Gastroesophageal sphincter (tissue), 4 donors: ENCODE measurements around the gene RMDN2. TPM values are rescaled to one million over a fixed set of nuclear protein-coding genes. Genes with fewer than 3 reads are reported as not detected.

Source experiments
- ATAC-seq: fragments of 150-250 bp; one replicate; pipeline ENCODE4 v1.9.1; 2016; ENCODE audit warnings: mild to moderate bottlenecking, moderate library complexity
- H3K27ac ChIP-seq, 4 donors: fragments of 200-600 bp; sonication (generic) in 3 of 4; 1 replicate in 3 of 4; 2 replicates in 1 of 4; pipeline ENCODE4 v1.5.1; 2016 to 2019
- H3K27me3 ChIP-seq: fragments of 200-600 bp; sonication (generic); one replicate; pipeline ENCODE4 v1.5.1; 2019
- H3K36me3 ChIP-seq, 2 donors: fragments of 200-600 bp; sonication (generic); one replicate each; pipeline ENCODE4 v1.5.1; 2019; ENCODE audit warnings: control low read depth in 1 of 2
- H3K4me1 ChIP-seq, 3 donors: fragments of 200-600 bp; sonication (generic); 1 replicate in 2 of 3; 2 replicates in 1 of 3; pipeline ENCODE4 v1.5.1; 2016 to 2019; ENCODE audit warnings: control low read depth in 2 of 3
- H3K4me3 ChIP-seq, 2 donors: fragments of 200-600 bp; sonication (generic); one replicate each; pipeline ENCODE4 v1.5.1; 2019; ENCODE audit warnings: mild to moderate bottlenecking in 1 of 2, moderate library complexity in 1 of 2
- H3K9me3 ChIP-seq, 3 donors: fragments of 200-600 bp; sonication (generic); one replicate each; pipeline ENCODE4 v1.5.1; 2017 to 2019; ENCODE audit warnings: control low read depth in 2 of 3
- EP300 ChIP-seq: sonication (generic); formaldehyde crosslinking; IDR thresholded peaks from one replicate; pipeline ENCODE4 v1.6.1; 2017; ENCODE audit warnings: antibody characterized with exemption, mild to moderate bottlenecking
- POLR2A ChIP-seq, 2 donors: fragments of 450-650 bp; IDR thresholded peaks; one replicate each; pipeline ENCODE4 v1.6.1; 2017; ENCODE audit warnings: antibody characterized with exemption in 2 of 2, mild to moderate bottlenecking in 2 of 2, moderate library complexity in 1 of 2
- POLR2AphosphoS5 ChIP-seq: sonication (generic); formaldehyde crosslinking; IDR thresholded peaks from one replicate; pipeline ENCODE4 v1.6.1; 2017; ENCODE audit warnings: antibody characterized with exemption
- WGBS, 2 donors: methylation state at CpG; one replicate each; pipeline ENCODE4 v1.1.5; 2018; ENCODE audit warnings: low coverage in 1 of 2; 5-methylcytosine and 5-hydroxymethylcytosine counted together
- total RNA-seq, 4 donors: library from RNA; depleted of rRNA; stranded (reverse); fragments of >200 nt; gene quantifications; one replicate each; pipeline ENCODE4 v1.1.0, GENCODE V29; 2016
- TF ChIP-seq, protein P1 (sequence below), 4 experiments: fragments of 200-600 bp in 2 of 4; fragments of 450-650 bp in 2 of 4; sonication (generic) in 1 of 4; IDR thresholded peaks; one replicate each; pipeline ENCODE4 v1.5.1; 2017 to 2019; ENCODE audit warnings: antibody characterized with exemption in 4 of 4, mild to moderate bottlenecking in 2 of 4, moderate library complexity in 2 of 4

The RMDN2 gene
- total RNA-seq, 4 donors from 2014 or later = 9.3 to 12.5 (median 11.4) TPM

DNA sequence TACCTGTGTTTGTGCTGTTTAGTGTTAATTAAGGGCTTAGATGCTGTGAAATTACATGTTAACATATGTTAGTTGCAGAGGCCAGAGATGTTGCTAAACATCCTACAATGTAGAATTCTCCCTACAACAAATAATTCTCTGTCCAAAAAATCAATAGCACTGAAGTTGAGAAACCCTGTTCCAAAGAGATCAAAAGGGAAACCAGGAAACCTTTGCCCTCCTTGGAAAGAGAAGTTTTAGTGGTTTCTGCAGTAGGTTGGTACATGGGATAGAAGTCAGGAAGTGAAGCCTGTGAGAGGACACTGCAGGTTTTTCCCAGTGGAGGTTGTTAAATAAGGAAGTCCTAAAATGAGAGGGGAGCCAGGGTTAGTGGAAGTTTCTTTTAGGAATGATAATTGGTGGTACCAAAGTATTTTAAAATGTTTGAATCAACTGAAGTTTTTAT lies 6.3 kb upstream of the RMDN2 start:
- Histone ChIP-seq H3K27me3 (no peaks in the 10 kb centered on the region), H3K27ac (no peak overlapping the region), H3K9me3 (no peaks in the 10 kb centered on the region), H3K4me1 (peaks cover 8 to 22% (median 9%) of the 10 kb centered on the region in 3 donors), H3K4me3 (no peak overlapping the region), H3K36me3 (no peaks in the 10 kb centered on the region)
- no peak for ATAC-seq
- TF ChIP-seq POLR2AphosphoS5 = no peak
- TF ChIP-seq, protein P1, sequence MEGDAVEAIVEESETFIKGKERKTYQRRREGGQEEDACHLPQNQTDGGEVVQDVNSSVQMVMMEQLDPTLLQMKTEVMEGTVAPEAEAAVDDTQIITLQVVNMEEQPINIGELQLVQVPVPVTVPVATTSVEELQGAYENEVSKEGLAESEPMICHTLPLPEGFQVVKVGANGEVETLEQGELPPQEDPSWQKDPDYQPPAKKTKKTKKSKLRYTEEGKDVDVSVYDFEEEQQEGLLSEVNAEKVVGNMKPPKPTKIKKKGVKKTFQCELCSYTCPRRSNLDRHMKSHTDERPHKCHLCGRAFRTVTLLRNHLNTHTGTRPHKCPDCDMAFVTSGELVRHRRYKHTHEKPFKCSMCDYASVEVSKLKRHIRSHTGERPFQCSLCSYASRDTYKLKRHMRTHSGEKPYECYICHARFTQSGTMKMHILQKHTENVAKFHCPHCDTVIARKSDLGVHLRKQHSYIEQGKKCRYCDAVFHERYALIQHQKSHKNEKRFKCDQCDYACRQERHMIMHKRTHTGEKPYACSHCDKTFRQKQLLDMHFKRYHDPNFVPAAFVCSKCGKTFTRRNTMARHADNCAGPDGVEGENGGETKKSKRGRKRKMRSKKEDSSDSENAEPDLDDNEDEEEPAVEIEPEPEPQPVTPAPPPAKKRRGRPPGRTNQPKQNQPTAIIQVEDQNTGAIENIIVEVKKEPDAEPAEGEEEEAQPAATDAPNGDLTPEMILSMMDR (IDR thresholded peaks at IDR 0.05) = no peak
- no peak for TF ChIP-seq POLR2A (IDR thresholded peaks at IDR 0.05)
- TF ChIP-seq EP300 = no peak

DNA sequence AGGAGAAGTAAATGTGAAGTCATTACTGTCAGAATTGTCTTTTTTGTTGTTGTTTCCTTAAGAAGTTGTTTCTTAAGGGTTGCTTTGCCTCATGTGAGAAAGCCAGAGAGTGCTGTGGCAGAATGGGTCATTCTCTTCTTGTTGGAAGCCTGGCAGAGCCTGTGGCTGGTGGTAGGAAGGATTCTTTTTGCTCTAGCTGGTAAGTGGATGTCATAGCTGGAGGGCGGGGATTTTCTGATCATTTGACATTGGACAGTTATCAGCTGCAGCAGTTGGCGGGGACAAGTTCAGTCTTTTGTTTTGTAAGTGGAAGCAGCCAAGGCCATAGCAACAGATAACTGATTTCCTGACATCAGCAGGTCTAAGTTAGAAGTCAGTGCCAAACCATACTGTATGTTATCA lies 5.5 kb upstream of the RMDN2 start:
- no peaks in the 10 kb centered on the region for H3K36me3 ChIP-seq
- no peaks in the 10 kb centered on the region for H3K9me3 ChIP-seq
- WGBS, 2 donors = 83 to 100% methylated on average over 1 to 2 of the region's 2 CpGs
- H3K4me1 ChIP-seq = peaks cover 8 to 28% (median 9%) of the 10 kb centered on the region in 3 donors
- ATAC-seq = no peak
- H3K27ac ChIP-seq = no peak overlapping the region
- no peaks in the 10 kb centered on the region for H3K27me3 ChIP-seq
- H3K4me3 ChIP-seq = no peak overlapping the region
- TF ChIP-seq POLR2AphosphoS5 (no peak), EP300 (no peak), POLR2A (IDR thresholded peaks at IDR 0.05) (no peak)
- TF ChIP-seq, protein P1 (IDR thresholded peaks at IDR 0.05) = no peak

DNA sequence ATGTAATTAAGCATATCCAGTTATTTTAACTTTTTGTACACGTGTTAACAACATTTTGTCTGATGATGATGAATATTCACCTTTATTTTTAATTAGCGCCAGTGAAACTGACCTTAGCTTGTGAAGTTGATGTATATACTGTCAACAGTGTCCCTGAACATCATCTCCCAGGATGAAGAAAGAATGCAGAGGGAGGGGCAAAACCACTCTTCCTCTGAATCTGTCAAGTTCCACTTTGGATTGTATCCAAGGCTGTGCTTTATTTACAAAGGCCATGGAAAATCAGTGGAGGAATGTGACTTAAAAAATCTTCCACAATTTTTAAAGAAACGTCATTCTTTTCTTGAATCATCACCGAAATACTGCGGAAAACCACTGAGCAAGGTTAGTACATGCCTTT lies 4.5 kb upstream of the RMDN2 start:
- 52 to 65% methylated on average over 4 to 5 of the region's 5 CpGs for WGBS, 2 donors
- Histone ChIP-seq H3K9me3 (no peaks in the 10 kb centered on the region), H3K4me1 (peaks cover 8 to 30% (median 9%) of the 10 kb centered on the region in 3 donors), H3K27me3 (no peaks in the 10 kb centered on the region), H3K27ac (no peak overlapping the region), H3K36me3 (no peaks in the 10 kb centered on the region), H3K4me3 (no peak overlapping the region)
- no peak for TF ChIP-seq EP300
- TF ChIP-seq, protein P1 (IDR thresholded peaks at IDR 0.05) = no peak
- ATAC-seq = no peak

DNA sequence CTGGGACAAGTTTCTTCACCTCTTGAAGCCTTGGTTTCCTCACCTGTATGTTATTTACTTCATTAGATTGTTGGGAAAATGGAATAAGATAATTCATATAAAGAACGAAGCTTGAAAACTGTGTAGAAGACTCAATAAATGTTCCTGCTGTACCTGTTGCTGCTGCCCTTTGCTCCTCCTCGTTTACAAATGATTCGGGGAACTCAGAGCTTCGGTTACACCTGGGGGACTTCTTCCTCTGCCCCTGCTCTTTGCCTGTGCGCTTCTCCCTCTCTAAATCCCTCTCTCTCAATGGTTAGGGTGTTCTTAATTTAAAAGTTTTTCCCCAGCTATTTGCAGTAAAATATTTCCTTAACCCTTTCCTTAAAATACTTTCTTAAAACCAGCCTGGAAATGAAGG lies 3.3 kb upstream of the RMDN2 start:
- TF ChIP-seq EP300 = no peak
- TF ChIP-seq POLR2A (IDR thresholded peaks at IDR 0.05) = no peak
- TF ChIP-seq, protein P1 (IDR thresholded peaks at IDR 0.05) = no peak
- no peak for TF ChIP-seq POLR2AphosphoS5
- H3K4me3 ChIP-seq = no peak overlapping the region
- H3K36me3 ChIP-seq = no peaks in the 10 kb centered on the region
- H3K27ac ChIP-seq = no peak overlapping the region
- peaks cover 8 to 30% (median 9%) of the 10 kb centered on the region in 3 donors for H3K4me1 ChIP-seq
- H3K27me3 ChIP-seq = no peaks in the 10 kb centered on the region
- WGBS, 2 donors = 68 to 79% methylated on average over 5 of the region's 5 CpGs
- no peaks in the 10 kb centered on the region for H3K9me3 ChIP-seq
- ATAC-seq = no peak

DNA sequence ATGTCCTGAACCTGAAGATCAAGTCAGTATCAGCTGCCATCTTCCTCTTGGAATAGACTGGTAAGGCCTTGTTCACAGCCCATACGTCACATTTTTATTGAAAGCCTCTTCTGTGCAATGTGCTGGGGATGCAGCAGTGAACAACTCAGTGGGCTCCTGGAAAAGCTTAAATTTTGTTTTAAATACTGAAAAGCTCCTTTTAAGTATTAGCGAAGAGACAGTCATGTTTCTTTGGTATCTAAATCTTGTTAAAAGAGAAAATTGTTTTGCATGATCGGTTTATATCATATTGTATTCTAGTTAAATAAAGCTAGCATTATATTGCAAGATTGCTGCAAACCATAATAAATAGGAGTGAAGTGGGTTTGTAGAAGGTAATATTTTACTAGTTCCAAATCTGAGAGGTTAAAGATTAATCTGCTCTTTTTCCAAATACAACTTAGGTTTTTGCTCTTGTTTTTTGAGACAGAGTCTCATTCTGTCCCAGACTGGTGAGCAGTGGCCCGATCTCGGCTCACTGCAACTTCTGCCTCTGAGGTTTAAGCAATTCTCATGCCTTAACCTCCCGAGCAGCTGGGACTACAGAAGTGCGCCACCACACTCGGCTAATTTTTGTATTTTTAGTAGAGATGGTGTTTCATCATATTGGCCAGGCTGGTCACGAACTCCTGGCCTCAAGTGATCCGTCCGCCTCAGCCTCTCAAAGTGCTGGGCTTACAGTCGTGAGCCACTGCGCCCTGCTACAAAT lies 1.6 kb upstream of the RMDN2 start:
- whole genome bisulfite sequencing, 2 donors = 87 to 90% methylated on average over 6 to 13 of the region's 13 CpGs
- H3K27ac ChIP-seq = no peak overlapping the region
- peaks cover 0 to 27% (median 0%) of the 10 kb centered on the region in 3 donors for H3K4me1 ChIP-seq
- TF ChIP-seq, protein P1 (IDR thresholded peaks at IDR 0.05) = no peak
- TF ChIP-seq EP300 (no peak), POLR2A (IDR thresholded peaks at IDR 0.05) (no peak), POLR2AphosphoS5 (no peak)
- no peak overlapping the region for H3K4me3 ChIP-seq
- H3K9me3 ChIP-seq = no peaks in the 10 kb centered on the region
- H3K27me3 ChIP-seq = no peaks in the 10 kb centered on the region
- ATAC-seq = no peak
- H3K36me3 ChIP-seq = no peaks in the 10 kb centered on the region
